PFSK-1 (cell line): ENCODE measurements around the gene HS1BP3.

Source experiments
- POLR2AphosphoS5 ChIP-seq: IDR thresholded peaks from 2 replicates; pipeline ENCODE4 v1.6.1; 2012; ENCODE audit warnings: low read depth, mild to moderate bottlenecking, control low read depth, low read length, moderate library complexity
- TAF1 ChIP-seq: IDR thresholded peaks from 2 replicates; pipeline ENCODE4 v1.6.1; 2012; ENCODE audit warnings: low read length, control low read depth, borderline replicate concordance; ENCODE audit not compliant: insufficient read depth
- TF ChIP-seq, protein P1 (sequence below), 2 experiments: IDR thresholded peaks; 2 replicates each; pipeline versions ENCODE4 v1.6.1 to v1.8.0; 2011 to 2012; ENCODE audit warnings: low read depth in 2 of 2, low read length in 2 of 2, control low read depth in 1 of 2, inconsistent platforms in 1 of 2, mild to moderate bottlenecking in 1 of 2, moderate library complexity in 1 of 2; ENCODE audit not compliant: insufficient read depth in 1 of 2

DNA sequence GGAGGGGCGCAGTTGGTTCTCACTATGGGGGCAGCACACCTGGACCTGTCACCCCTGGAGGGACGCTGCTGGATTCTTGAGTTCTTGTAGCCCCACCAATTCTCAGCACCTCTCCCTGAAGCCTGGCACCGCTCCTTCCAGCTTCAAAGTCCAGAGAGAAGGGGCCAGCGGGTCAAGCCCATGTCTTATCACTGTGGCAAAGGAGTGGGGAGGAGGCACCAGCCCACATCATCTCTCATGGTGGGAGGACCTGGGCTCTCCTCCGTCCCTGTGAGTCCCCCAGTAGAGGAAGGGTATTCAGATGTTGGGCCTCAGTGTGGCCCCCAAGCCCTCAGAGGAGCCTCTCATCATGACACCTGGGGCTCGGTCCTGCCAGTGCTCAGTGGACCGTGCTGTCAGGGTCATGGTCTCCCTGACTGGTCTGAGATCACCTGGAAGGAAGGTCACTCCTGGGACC is 67.4 kb downstream of the HS1BP3 start:
- no peak for TF ChIP-seq POLR2AphosphoS5
- no peak for TF ChIP-seq TAF1
- TF ChIP-seq, protein P1, sequence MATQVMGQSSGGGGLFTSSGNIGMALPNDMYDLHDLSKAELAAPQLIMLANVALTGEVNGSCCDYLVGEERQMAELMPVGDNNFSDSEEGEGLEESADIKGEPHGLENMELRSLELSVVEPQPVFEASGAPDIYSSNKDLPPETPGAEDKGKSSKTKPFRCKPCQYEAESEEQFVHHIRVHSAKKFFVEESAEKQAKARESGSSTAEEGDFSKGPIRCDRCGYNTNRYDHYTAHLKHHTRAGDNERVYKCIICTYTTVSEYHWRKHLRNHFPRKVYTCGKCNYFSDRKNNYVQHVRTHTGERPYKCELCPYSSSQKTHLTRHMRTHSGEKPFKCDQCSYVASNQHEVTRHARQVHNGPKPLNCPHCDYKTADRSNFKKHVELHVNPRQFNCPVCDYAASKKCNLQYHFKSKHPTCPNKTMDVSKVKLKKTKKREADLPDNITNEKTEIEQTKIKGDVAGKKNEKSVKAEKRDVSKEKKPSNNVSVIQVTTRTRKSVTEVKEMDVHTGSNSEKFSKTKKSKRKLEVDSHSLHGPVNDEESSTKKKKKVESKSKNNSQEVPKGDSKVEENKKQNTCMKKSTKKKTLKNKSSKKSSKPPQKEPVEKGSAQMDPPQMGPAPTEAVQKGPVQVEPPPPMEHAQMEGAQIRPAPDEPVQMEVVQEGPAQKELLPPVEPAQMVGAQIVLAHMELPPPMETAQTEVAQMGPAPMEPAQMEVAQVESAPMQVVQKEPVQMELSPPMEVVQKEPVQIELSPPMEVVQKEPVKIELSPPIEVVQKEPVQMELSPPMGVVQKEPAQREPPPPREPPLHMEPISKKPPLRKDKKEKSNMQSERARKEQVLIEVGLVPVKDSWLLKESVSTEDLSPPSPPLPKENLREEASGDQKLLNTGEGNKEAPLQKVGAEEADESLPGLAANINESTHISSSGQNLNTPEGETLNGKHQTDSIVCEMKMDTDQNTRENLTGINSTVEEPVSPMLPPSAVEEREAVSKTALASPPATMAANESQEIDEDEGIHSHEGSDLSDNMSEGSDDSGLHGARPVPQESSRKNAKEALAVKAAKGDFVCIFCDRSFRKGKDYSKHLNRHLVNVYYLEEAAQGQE (IDR thresholded peaks at IDR 0.05; ENCODE audit: insufficient read depth in 1 of 2, low read depth in 2 of 2, low read length in 2 of 2): no peak
